B cell (primary cell): ENCODE measurements around the gene FBLN7. TPM values are rescaled to one million over a fixed set of nuclear protein-coding genes. Genes with fewer than 3 reads are reported as not detected.

Source experiments
- ATAC-seq: fragments of 200-7000 bp; cut with Tn5 transposase; one replicate; pipeline ENCODE4 v1.10.0; 2021; ENCODE audit warnings: low read depth, mild to moderate bottlenecking, moderate number of reproducible peaks, moderate library complexity
- CTCF ChIA-PET: fragments of 350-600 bp; sonication (Branson Sonifier 250); formaldehyde crosslinking; loops from one replicate; lab custom pipeline; 2021; ENCODE audit warnings: antibody characterized with exemption, inconsistent platforms; lab: Charles Lee
- POLR2A ChIA-PET: fragments of 350-600 bp; sonication (Branson Sonifier 250); formaldehyde crosslinking; loops from one replicate; lab custom pipeline; 2021; ENCODE audit warnings: antibody characterized with exemption; lab: Charles Lee
- DNase-seq: peaks from one replicate; pipeline ENCODE4 v3.0.0; 2013
- H2AFZ ChIP-seq: 2 replicates; pipeline ENCODE4 v1.6.1; 2012; ENCODE audit warnings: mild to moderate bottlenecking, low read depth, low read length; ENCODE audit not compliant: insufficient read depth, poor library complexity, severe bottlenecking
- H3K27ac ChIP-seq, 2 donors: 1 replicate in 1 of 2; 2 replicates in 1 of 2; pipeline ENCODE4 v1.5.1; 2012 to 2013; ENCODE audit warnings: low read length in 2 of 2, mild to moderate bottlenecking in 2 of 2, moderate library complexity in 1 of 2
- H3K27me3 ChIP-seq, 4 experiments: fragments of 200-600 bp in 1 of 4; sonication (generic) in 1 of 4; replicated peaks in 1 of 4; 1 replicate in 2 of 4; 2 replicates in 2 of 4; pipeline versions ENCODE4 v1.6.1 to v1.7.0; 2013 to 2016; ENCODE audit warnings: low read length in 3 of 4, mild to moderate bottlenecking in 2 of 4, mixed read lengths in 1 of 4, moderate library complexity in 1 of 4; ENCODE audit not compliant: insufficient read depth in 4 of 4, control insufficient read depth in 3 of 4; ENCODE audit errors: control extremely low read depth in 1 of 4
- H3K36me3 ChIP-seq, 2 experiments: replicated peaks in 1 of 2; 1 replicate in 1 of 2; 2 replicates in 1 of 2; pipeline versions ENCODE4 v1.6.1 to v1.7.1; 2013; ENCODE audit warnings: low read length in 1 of 2; ENCODE audit not compliant: insufficient read depth in 2 of 2, control insufficient read depth in 1 of 2; ENCODE audit errors: control extremely low read depth in 1 of 2, extremely low read depth in 1 of 2
- H3K4me1 ChIP-seq, 2 donors: fragments of 200-600 bp in 1 of 2; sonication (generic) in 1 of 2; 1 replicate in 1 of 2; 2 replicates in 1 of 2; pipeline versions ENCODE4 v1.5.1 to v1.6.1; 2013 to 2017; ENCODE audit warnings: low read length in 2 of 2; ENCODE audit not compliant: control insufficient read depth in 2 of 2, insufficient read depth in 2 of 2
- H3K4me2 ChIP-seq: replicated peaks from 2 replicates; pipeline ENCODE3; 2012; ENCODE audit warnings: mild to moderate bottlenecking, low read depth, low read length; ENCODE audit not compliant: poor library complexity, severe bottlenecking
- H3K4me3 ChIP-seq, 5 experiments: fragments of 200-600 bp in 1 of 5; sonication (generic) in 1 of 5; 1 replicate in 3 of 5; 2 replicates in 2 of 5; pipeline versions ENCODE4 v1.5.1 to v1.7.0; 2011 to 2016; ENCODE audit warnings: low read length in 4 of 5, mild to moderate bottlenecking in 4 of 5, low read depth in 2 of 5, control low read depth in 1 of 5, moderate library complexity in 1 of 5; ENCODE audit not compliant: insufficient read depth in 1 of 5; ENCODE audit errors: control extremely low read depth in 1 of 5, extremely low read depth in 1 of 5
- H3K79me2 ChIP-seq: fragments of 200-600 bp; sonication (generic); one replicate; pipeline ENCODE4 v1.6.0; 2016; ENCODE audit warnings: low read length; ENCODE audit not compliant: control insufficient read depth, insufficient read depth
- H3K9ac ChIP-seq: fragments of 200-600 bp; sonication (generic); 2 replicates; pipeline ENCODE4 v1.6.1; 2017; ENCODE audit warnings: mild to moderate bottlenecking, low read length, moderate library complexity
- H3K9me3 ChIP-seq, 3 donors: one replicate each; pipeline versions ENCODE4 v1.6.1 to v1.7.1; 2013; ENCODE audit warnings: low read length in 2 of 3; ENCODE audit not compliant: control insufficient read depth in 2 of 3, insufficient read depth in 1 of 3; ENCODE audit errors: control extremely low read depth in 1 of 3
- H4K20me1 ChIP-seq: 2 replicates; pipeline ENCODE4 v1.6.0; 2012; ENCODE audit warnings: mild to moderate bottlenecking, low read length; ENCODE audit not compliant: insufficient read depth, control insufficient read depth, poor library complexity, severe bottlenecking
- H3K27ac Mint-ChIP-seq: one replicate; pipeline ENCODE4 v1.8.0; 2021; ENCODE audit warnings: mixed read lengths
- H3K27me3 Mint-ChIP-seq: one replicate; pipeline ENCODE4 v1.8.0; 2021; ENCODE audit warnings: mixed read lengths
- H3K4me1 Mint-ChIP-seq: one replicate; pipeline ENCODE4 v1.8.0; 2021; ENCODE audit warnings: mixed read lengths
- H3K4me3 Mint-ChIP-seq: one replicate; pipeline ENCODE4 v1.8.0; 2021; ENCODE audit warnings: mixed read lengths
- H3K9me3 Mint-ChIP-seq: one replicate; pipeline ENCODE4 v1.8.0; 2022; ENCODE audit warnings: mixed read lengths; ENCODE audit not compliant: insufficient read depth
- CTCF ChIP-seq: fragments of 200-600 bp; IDR thresholded peaks from one replicate; pipeline ENCODE4 v1.8.0; 2022; ENCODE audit warnings: antibody characterized with exemption, mild to moderate bottlenecking
- EZH2 ChIP-seq: IDR thresholded peaks from 2 replicates; pipeline ENCODE4 v1.6.1; 2012; ENCODE audit warnings: borderline replicate concordance, low read depth, mild to moderate bottlenecking, moderate library complexity, low read length; ENCODE audit not compliant: insufficient read depth, poor library complexity, severe bottlenecking
- WGBS: methylation state at CpG from one replicate; pipeline ENCODE4 v1.1.5; 2013; ENCODE audit warnings: missing lambda C conversion rate; ENCODE audit not compliant: insufficient coverage; 5-methylcytosine and 5-hydroxymethylcytosine counted together
- intact Hi-C: fragments of 100-400 bp; cut with micrococcal nuclease; formaldehyde crosslinking; loops from one replicate; pipeline ENCODE4 v1.10.0; 2022
- polyA plus RNA-seq: library from polyadenylated mRNA; depleted of rRNA; stranded (reverse); fragments of >200 nt; gene quantifications from 2 replicates; pipeline ENCODE4 v1.2.3, GENCODE V29; 2012
- total RNA-seq, 2 donors: library from RNA; stranded (reverse); fragments of 120-200 nt in 1 of 2; gene quantifications; 1 replicate in 1 of 2; 2 replicates in 1 of 2; pipeline versions ENCODE4 v1.2.3 to v1.2.4, GENCODE V29; 2013 to 2022

The FBLN7 gene
- total and polyA plus RNA-seq, 2 donors (not counting 1 experiment from before 2014, with no cell fraction given) = 0.13 to 1.1 TPM

- H3K4me3 ChIP-seq = no peak overlapping the region
- H4K20me1 ChIP-seq = no peaks in the 10 kb centered on the region
- ChIA-PET POLR2A (no interaction called here), CTCF (no interaction called here)
- Mint-ChIP-seq H3K9me3 (peaks cover under 1% of the 10 kb centered on the region), H3K27me3 (peaks cover 4% of the 10 kb centered on the region), H3K4me1 (peaks cover 3% of the 10 kb centered on the region), H3K27ac (no peak overlapping the region), H3K4me3 (no peak overlapping the region)
- ATAC-seq (no peak), DNase-seq (no peak)
- 59% methylated on average over 2 of the region's 4 CpGs for WGBS
- no peak for TF ChIP-seq EZH2
- no peak for TF ChIP-seq CTCF
- H3K4me2 ChIP-seq = no peak overlapping the region
- no peak overlapping the region for H3K27ac ChIP-seq
- H3K9ac ChIP-seq = no peak overlapping the region
- H3K36me3 ChIP-seq = no peaks in the 10 kb centered on the region
- H2AFZ ChIP-seq = no peak overlapping the region
- no peaks in the 10 kb centered on the region for H3K9me3 ChIP-seq
- intact Hi-C loops = no loop called here
- no peaks in the 10 kb centered on the region for H3K79me2 ChIP-seq
- H3K4me1 ChIP-seq = no peaks in the 10 kb centered on the region
- H3K27me3 ChIP-seq = no peaks in the 10 kb centered on the region
Measured at GRCh38 chr2:112194482-112194881, 56.3 kb downstream of the FBLN7 start.

- no peak overlapping the region for H3K27ac Mint-ChIP-seq
- no peak overlapping the region for H3K4me2 ChIP-seq
- WGBS = 96% methylated on average over 7 of the region's 8 CpGs
Measured at GRCh38 chr2:112195167-112195766, 57.1 kb downstream of the FBLN7 start.

More at GRCh38 chr2:112195167-112195766, 57.1 kb downstream of the FBLN7 start:
- H3K4me3 ChIP-seq = no peak overlapping the region
- no peak for TF ChIP-seq EZH2
- TF ChIP-seq CTCF = no peak
- intact Hi-C loops = no loop called here
- H3K9me3 ChIP-seq = no peaks in the 10 kb centered on the region
- Mint-ChIP-seq H3K4me3 (no peak overlapping the region), H3K4me1 (peaks cover 5% of the 10 kb centered on the region), H3K27me3 (peaks cover 4% of the 10 kb centered on the region), H3K9me3 (peaks cover 3% of the 10 kb centered on the region)
- ATAC-seq (no peak), DNase-seq (no peak)
- H3K27ac ChIP-seq = no peak overlapping the region
- H4K20me1 ChIP-seq = no peaks in the 10 kb centered on the region
- H2AFZ ChIP-seq = no peak overlapping the region
- no peaks in the 10 kb centered on the region for H3K36me3 ChIP-seq
- H3K4me1 ChIP-seq = no peaks in the 10 kb centered on the region
- no peaks in the 10 kb centered on the region for H3K79me2 ChIP-seq
- no peak overlapping the region for H3K9ac ChIP-seq
- POLR2A ChIA-PET = no interaction called here
- H3K27me3 ChIP-seq = no peaks in the 10 kb centered on the region
- CTCF ChIA-PET = no interaction called here
